Tibial artery (tissue), 4 donors: ENCODE results near the gene MRPL43.

ENCODE experiments used
- DNase-seq, 2 donors: peaks; one replicate each; pipeline ENCODE4 v3.0.0-alpha.2; 2019
- H3K27ac ChIP-seq, 2 donors: fragments of 200-600 bp; sonication (generic) in 1 of 2; 1 replicate in 1 of 2; 2 replicates in 1 of 2; pipeline ENCODE4 v1.5.1; 2018 to 2019; ENCODE audit warnings: mild to moderate bottlenecking in 1 of 2
- H3K27me3 ChIP-seq, 2 donors: fragments of 200-600 bp; sonication (generic) in 1 of 2; one replicate each; pipeline versions ENCODE4 v1.5.1 to v1.6.0; 2016 to 2019
- H3K36me3 ChIP-seq, 3 donors: fragments of 200-600 bp; sonication (generic) in 2 of 3; one replicate each; pipeline ENCODE4 v1.5.1; 2016 to 2019; ENCODE audit warnings: mild to moderate bottlenecking in 2 of 3
- H3K4me1 ChIP-seq, 4 donors: fragments of 200-600 bp; sonication (generic) in 2 of 4; 1 replicate in 3 of 4; 2 replicates in 1 of 4; pipeline ENCODE4 v1.5.1; 2016 to 2019
- H3K4me3 ChIP-seq, 2 donors: fragments of 200-600 bp; sonication (generic) in 1 of 2; 1 replicate in 1 of 2; 2 replicates in 1 of 2; pipeline ENCODE4 v1.5.1; 2018 to 2019; ENCODE audit warnings: mild to moderate bottlenecking in 2 of 2
- H3K9me3 ChIP-seq, 3 donors: fragments of 200-600 bp; sonication (generic) in 1 of 3; one replicate each; pipeline ENCODE4 v1.5.1; 2016 to 2019
- CTCF ChIP-seq, 2 experiments: fragments of 200-600 bp in 1 of 2; fragments of 450-650 bp in 1 of 2; IDR thresholded peaks; one replicate each; pipeline ENCODE4 v1.5.1; 2017 to 2019; ENCODE audit warnings: antibody characterized with exemption in 2 of 2, mild to moderate bottlenecking in 1 of 2, moderate library complexity in 1 of 2
- intact Hi-C: fragments of 100-400 bp; cut with DNase I; formaldehyde crosslinking; loops from one replicate; pipeline ENCODE4 v1.15.0; 2023; ENCODE audit warnings: low total_unique reads

Gene MRPL43

DNA sequence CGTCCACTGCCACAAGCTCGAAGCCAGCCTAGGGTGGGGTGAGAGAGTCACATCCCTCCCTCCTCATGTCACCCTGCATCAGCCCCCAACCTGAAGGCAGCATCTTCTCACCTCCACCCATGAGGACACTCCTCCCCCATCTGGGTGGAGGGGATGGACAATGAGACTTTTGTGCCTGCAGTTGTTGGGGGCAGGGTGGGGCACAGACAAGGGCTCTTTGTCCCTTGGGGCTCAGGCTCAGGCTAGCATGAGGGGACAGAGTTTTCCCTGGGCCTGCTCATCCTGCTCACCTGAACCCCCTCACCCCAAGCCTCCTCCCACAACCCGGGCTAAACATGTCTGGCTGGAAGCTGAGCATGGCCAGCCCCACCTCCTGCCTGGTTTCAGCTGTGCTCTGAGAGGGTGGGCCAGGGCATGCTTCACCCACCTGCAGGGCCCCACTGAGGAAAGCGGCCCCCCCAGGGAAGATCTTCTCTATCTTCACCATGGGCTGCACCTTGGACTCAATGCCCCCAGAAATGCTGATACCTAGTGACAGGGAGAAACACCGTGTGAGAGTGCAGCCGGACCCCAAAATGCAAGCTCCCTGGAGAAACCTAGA lies 21.6 kb upstream of the MRPL43 start:
- Histone ChIP-seq H3K36me3 (peaks cover 29 to 36% (median 31%) of the 10 kb centered on the region in 3 donors), H3K27ac (no peak overlapping the region), H3K4me1 (peaks cover 0 to 27% (median 20%) of the 10 kb centered on the region in 4 donors), H3K27me3 (no peaks in the 10 kb centered on the region), H3K4me3 (no peak overlapping the region), H3K9me3 (no peaks in the 10 kb centered on the region)
- no peak for TF ChIP-seq CTCF (IDR thresholded peaks at IDR 0.05)
- DNase-seq, result no peak
- intact Hi-C loops, result no loop called here

- H3K4me1 ChIP-seq, result peaks cover 0 to 30% (median 23%) of the 10 kb centered on the region in 4 donors
- no peak for DNase-seq
- TF ChIP-seq CTCF (IDR thresholded peaks at IDR 0.05), result no peak
- peak overlapping the region; percentile 28 to 46 for H3K27ac ChIP-seq
- intact Hi-C loops, result no loop called here
- H3K9me3 ChIP-seq, result no peaks in the 10 kb centered on the region
- H3K36me3 ChIP-seq, result peaks cover 36 to 43% (median 38%) of the 10 kb centered on the region in 3 donors
- H3K27me3 ChIP-seq, result no peaks in the 10 kb centered on the region
- H3K4me3 ChIP-seq, result no peak overlapping the region
Measured at GRCh38 chr10:101007915-101008822, 20.9 kb upstream of the MRPL43 start.

- intact Hi-C loops, result no loop called here
- Histone ChIP-seq H3K4me3 (no peak overlapping the region), H3K9me3 (no peaks in the 10 kb centered on the region), H3K36me3 (peaks cover 42 to 52% (median 45%) of the 10 kb centered on the region in 3 donors), H3K27me3 (no peaks in the 10 kb centered on the region), H3K4me1 (peaks cover 0 to 31% (median 24%) of the 10 kb centered on the region in 4 donors), H3K27ac (peak overlapping the region; percentile 34 to 51)
- no peak for DNase-seq
- TF ChIP-seq CTCF (IDR thresholded peaks at IDR 0.05), result no peak
Measured at GRCh38 chr10:101007099-101007711, 19.9 kb upstream of the MRPL43 start.

GRCh38 chr10:101006593-101007098 lies 19.3 kb upstream of the MRPL43 start:
- intact Hi-C loops, result no loop called here
- no peak for TF ChIP-seq CTCF (IDR thresholded peaks at IDR 0.05)
- peaks cover 42 to 52% (median 45%) of the 10 kb centered on the region in 3 donors for H3K36me3 ChIP-seq
- H3K4me1 ChIP-seq, result peaks cover 0 to 33% (median 28%) of the 10 kb centered on the region in 4 donors
- H3K4me3 ChIP-seq, result no peak overlapping the region
- peak overlapping the region in 1 of 2 donors; percentile 51 for H3K27ac ChIP-seq
- H3K9me3 ChIP-seq, result no peaks in the 10 kb centered on the region
- no peaks in the 10 kb centered on the region for H3K27me3 ChIP-seq
- no peak for DNase-seq

GRCh38 chr10:101005869-101006567 lies 18.7 kb upstream of the MRPL43 start:
- Histone ChIP-seq H3K9me3 (no peaks in the 10 kb centered on the region), H3K27ac (no peak overlapping the region), H3K4me3 (no peak overlapping the region), H3K36me3 (peaks cover 42 to 52% (median 45%) of the 10 kb centered on the region in 3 donors), H3K27me3 (no peaks in the 10 kb centered on the region), H3K4me1 (peaks cover 0 to 39% (median 32%) of the 10 kb centered on the region in 4 donors)
- no peak for TF ChIP-seq CTCF (IDR thresholded peaks at IDR 0.05)
- DNase-seq, result no peak
- intact Hi-C loops, result no loop called here
